Right cardiac atrium (tissue), 5 donors: Measurements from ENCODE around the gene MADD. TPM values are rescaled to one million over a fixed set of nuclear protein-coding genes. Genes with fewer than 3 reads are reported as not detected.

Experiments used
- ATAC-seq, 2 donors: fragments of 200-7000 bp; cut with Tn5 transposase; one replicate each; pipeline versions ENCODE4 v1.8.0 to v1.9.1; 2020; ENCODE audit warnings: moderate library complexity in 2 of 2, mild to moderate bottlenecking in 1 of 2
- DNase-seq, 3 donors: peaks; one replicate each; pipeline ENCODE4 v3.0.0-alpha.2; 2020
- H3K27ac ChIP-seq: one replicate; pipeline ENCODE4 v1.5.1; 2013; ENCODE audit warnings: mild to moderate bottlenecking, low read length, control low read depth, moderate library complexity
- H3K27me3 ChIP-seq: one replicate; pipeline ENCODE4 v1.6.1; 2013; ENCODE audit not compliant: control insufficient read depth, insufficient read depth
- H3K4me1 ChIP-seq: one replicate; pipeline ENCODE4 v1.6.1; 2013; ENCODE audit warnings: low read length; ENCODE audit not compliant: control insufficient read depth, insufficient read depth
- H3K4me3 ChIP-seq: one replicate; pipeline ENCODE4 v1.5.1; 2013; ENCODE audit warnings: low read length, control low read depth
- H3K9me3 ChIP-seq: one replicate; pipeline ENCODE4 v1.6.1; 2013; ENCODE audit warnings: low read length; ENCODE audit not compliant: control insufficient read depth
- WGBS: extraction: QIAGEN DNeasy Blood & Tissue Kit; methylation state at CpG from one replicate; pipeline ENCODE4 v1.1.7; 2013; 5-methylcytosine and 5-hydroxymethylcytosine counted together
- intact Hi-C, 4 donors: fragments of 100-400 bp; cut with DNase I; formaldehyde crosslinking; loops; one replicate each; pipeline versions ENCODE4 v1.11.0 to v1.14.0; 2022 to 2023
- polyA plus RNA-seq: library from polyadenylated mRNA; stranded (reverse); fragments of 200-250 nt; gene quantifications from one replicate; pipeline ENCODE4 v1.2.3, GENCODE V29; 2013
- total RNA-seq, 4 donors: library from RNA; stranded (reverse); fragmentation: NEBNext Ultra II Directional; extraction: Animal tissue kit (Norgen Biotek cat#: 25700); gene quantifications; one replicate each; pipeline ENCODE4 v1.2.1, GENCODE V29; 2021
- donor health status: healthy with polysubstance abuse.
- donor health status: DM: no; HTN: yes; CAD: no.
- donor health status: DM: no; HTN: no; CAD: no.
- donor health status: DM: no; HTN: yes; CAD: no; lungs with severe emphysema.
- donor health status: DM: yes; HTN: yes; CAD: no.

The MADD gene
- total and polyA plus RNA-seq, 5 donors, result 27.9 to 73.7 (median 49.4) TPM

- no peak for ATAC-seq
- 72% methylated on average over 3 of the region's 3 CpGs for WGBS
Observed at GRCh38 chr11:47251751-47252150, 18.2 kb upstream of the MADD start.

GRCh38 chr11:47253660-47254059 is 16.3 kb upstream of the MADD start:
- no peaks in the 10 kb centered on the region for H3K9me3 ChIP-seq
- WGBS, result 91% methylated on average over 2 of the region's 2 CpGs
- no peaks in the 10 kb centered on the region for H3K27me3 ChIP-seq
- peak overlapping the region; percentile 73 for H3K27ac ChIP-seq
- no peak overlapping the region for H3K4me3 ChIP-seq
- H3K4me1 ChIP-seq, result peaks cover 26% of the 10 kb centered on the region
- no peak for ATAC-seq
- intact Hi-C loops, result loop anchor here in 1 of 4 donors (10.0 kb wide), 1 partner anchor 101 kb away; the partner anchor contains the start of gene MYBPC3
- no peak for DNase-seq

More at GRCh38 chr11:47251751-47252150, 18.2 kb upstream of the MADD start:
- no peak for DNase-seq
- no peak overlapping the region for H3K4me3 ChIP-seq
- H3K27ac ChIP-seq, result no peak overlapping the region
- H3K4me1 ChIP-seq, result peaks cover 31% of the 10 kb centered on the region
- H3K27me3 ChIP-seq, result no peaks in the 10 kb centered on the region
- intact Hi-C loops, result loop anchor here in 1 of 4 donors (10.0 kb wide), 1 partner anchor 103 kb away; the partner anchor contains the start of gene MYBPC3
- no peaks in the 10 kb centered on the region for H3K9me3 ChIP-seq

GRCh38 chr11:47254386-47254785 is 15.5 kb upstream of the MADD start:
- Histone ChIP-seq H3K4me1 (peaks cover 23% of the 10 kb centered on the region), H3K4me3 (no peak overlapping the region), H3K9me3 (no peaks in the 10 kb centered on the region), H3K27me3 (no peaks in the 10 kb centered on the region), H3K27ac (peak overlapping the region; percentile 91)
- ATAC-seq, result peak in 1 of 2 donors; percentile 6
- intact Hi-C loops, result loop anchor here in 1 of 4 donors (10.0 kb wide), 1 partner anchor 100 kb away; the partner anchor contains the start of gene MYBPC3
- DNase-seq, result no peak
- WGBS, result 39% methylated on average over 3 of the region's 3 CpGs

GRCh38 chr11:47256374-47256773 is 13.6 kb upstream of the MADD start:
- WGBS, result 88% methylated on average over 6 of the region's 6 CpGs
- Histone ChIP-seq H3K9me3 (no peaks in the 10 kb centered on the region), H3K4me1 (peaks cover 20% of the 10 kb centered on the region), H3K27me3 (no peaks in the 10 kb centered on the region), H3K27ac (no peak overlapping the region), H3K4me3 (no peak overlapping the region)
- ATAC-seq (no peak), DNase-seq (no peak)
- intact Hi-C loops, result loop anchor here in 3 of 4 donors (5.0 to 10.0 kb wide), 3 partner anchors 74 to 101 kb away; partner anchors contain the start of gene MYBPC3 (in 1 of the 3)

GRCh38 chr11:47257177-47257516 is 12.8 kb upstream of the MADD start:
- peaks cover 20% of the 10 kb centered on the region for H3K4me1 ChIP-seq
- DNase-seq (no peak), ATAC-seq (no peak)
- H3K9me3 ChIP-seq, result no peaks in the 10 kb centered on the region
- H3K27me3 ChIP-seq, result no peaks in the 10 kb centered on the region
- no peak overlapping the region for H3K4me3 ChIP-seq
- intact Hi-C loops, result loop anchor here in 3 of 4 donors (5.0 to 10.0 kb wide), 3 partner anchors 75 to 100 kb away; partner anchors contain the start of gene MYBPC3 (in 1 of the 3)
- peak overlapping the region; percentile 66 for H3K27ac ChIP-seq
- WGBS, result 46% methylated on average over 2 of the region's 2 CpGs

GRCh38 chr11:47257517-47258316 is 12.2 kb upstream of the MADD start, which contains the start of gene NR1H3:
NR1H3 (plus strand) TSS chr11:47257996; CDS start chr11:47259217, 1,221 bp downstream.
- Histone ChIP-seq H3K27ac (peak within 1 kb of the TSS; percentile 66), H3K4me1 (peaks cover 20% of the 10 kb centered on the region), H3K9me3 (no peaks in the 10 kb centered on the region), H3K4me3 (peak within 1 kb of the TSS; percentile 55), H3K27me3 (no peaks in the 10 kb centered on the region)
- intact Hi-C loops, result loop anchor here in 3 of 4 donors (5.0 to 10.0 kb wide), 3 partner anchors 75 to 100 kb away; partner anchors contain the start of gene MYBPC3 (in 1 of the 3)
- WGBS, result under 1% methylated on average over 15 of the region's 15 CpGs
- DNase-seq (peak; percentile 89 to 96 (median 95)), ATAC-seq (peak; percentile 85)

- ATAC-seq (peak in 1 of 2 donors; percentile 0), DNase-seq (peak in 1 of 3 donors; percentile 71)
- Histone ChIP-seq H3K4me3 (peak overlapping the region; percentile 55), H3K4me1 (peaks cover 20% of the 10 kb centered on the region), H3K9me3 (no peaks in the 10 kb centered on the region), H3K27ac (peak overlapping the region; percentile 66), H3K27me3 (no peaks in the 10 kb centered on the region)
- 27% methylated on average over 11 of the region's 11 CpGs for WGBS
- intact Hi-C loops, result loop anchor here in 3 of 4 donors (5.0 to 10.0 kb wide), 3 partner anchors 76 to 99 kb away; partner anchors contain the start of gene MYBPC3 (in 1 of the 3)
Observed at GRCh38 chr11:47258317-47258902, 11.5 kb upstream of the MADD start.

- Histone ChIP-seq H3K4me1 (peaks cover 11% of the 10 kb centered on the region), H3K27me3 (no peaks in the 10 kb centered on the region), H3K27ac (peak overlapping the region; percentile 49), H3K9me3 (no peaks in the 10 kb centered on the region), H3K4me3 (no peak overlapping the region)
- no peak for DNase-seq
- ATAC-seq, result peak; percentile 10 to 20
- intact Hi-C loops, result loop anchor here in 3 of 4 donors (5.0 to 10.0 kb wide), 3 partner anchors 77 to 98 kb away; partner anchors contain the start of gene MYBPC3 (in 1 of the 3)
- 38% methylated on average over 10 of the region's 10 CpGs for WGBS
Observed at GRCh38 chr11:47259232-47259977, 10.5 kb upstream of the MADD start.

- 90% methylated on average over 19 of the region's 19 CpGs for WGBS
- Histone ChIP-seq H3K27me3 (no peaks in the 10 kb centered on the region), H3K4me3 (no peak overlapping the region), H3K4me1 (peaks cover 7% of the 10 kb centered on the region), H3K27ac (no peak overlapping the region), H3K9me3 (no peaks in the 10 kb centered on the region)
- intact Hi-C loops, result loop anchor here in 1 of 4 donors (5.0 kb wide), 1 partner anchor 83 kb away; the partner anchor contains the start of gene ARFGAP2
- ATAC-seq (no peak), DNase-seq (no peak)
Observed at GRCh38 chr11:47260366-47260765, 9.6 kb upstream of the MADD start.

GRCh38 chr11:47261291-47261800 is 8.6 kb upstream of the MADD start:
- Histone ChIP-seq H3K27me3 (no peaks in the 10 kb centered on the region), H3K4me1 (peaks cover 3% of the 10 kb centered on the region), H3K27ac (no peak overlapping the region), H3K4me3 (no peak overlapping the region), H3K9me3 (no peaks in the 10 kb centered on the region)
- WGBS, result 85% methylated on average over 22 of the region's 22 CpGs
- ATAC-seq, result no peak
- intact Hi-C loops, result loop anchor here in 1 of 4 donors (5.0 kb wide), 1 partner anchor 84 kb away; the partner anchor contains the start of gene ARFGAP2
- DNase-seq, result no peak
